Left hindlimb (tissue), 1 donor: ENCODE data around the gene GPR119.
"Not testable (repeated sequence)": the region's sequence is repeated elsewhere in the genome, so short reads cannot be mapped to it uniquely, and the experiment has no call there.

ENCODE experiments used
- DNase-seq: peaks from one replicate; pipeline ENCODE4 v3.0.0-alpha.2; 2018

Gene GPR119

GRCh38 chrX:130338869-130339268 is 46.6 kb downstream of the GPR119 start:
- not testable (repeated sequence) for DNase-seq

GRCh38 chrX:130336531-130336930 is 48.9 kb downstream of the GPR119 start:
- DNase-seq: no peak
